Measurements from ENCODE around the gene CST7. TPM values are rescaled to one million over a fixed set of nuclear protein-coding genes. Genes with fewer than 3 reads are reported as not detected.

The CST7 gene
- total RNA-seq, 1 donor from 2014 or later = not detected

DNA sequence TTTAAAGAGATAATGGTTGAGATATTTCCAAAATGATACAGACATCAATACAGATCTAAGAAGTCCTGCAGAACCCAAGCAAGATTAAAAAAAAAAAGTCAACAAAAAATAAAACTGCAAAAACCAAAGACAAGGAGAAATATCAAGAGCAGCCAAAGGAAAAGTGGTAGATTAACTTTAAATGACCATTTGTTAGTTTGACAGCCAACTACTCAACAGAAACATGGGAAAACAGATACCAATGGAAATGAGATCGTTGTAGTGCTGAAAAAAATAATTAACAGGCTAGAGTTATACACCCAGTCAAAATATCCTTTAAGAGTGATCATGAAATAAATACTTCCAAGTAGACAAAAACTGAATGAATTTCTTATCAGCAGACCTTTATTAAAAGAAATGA, 53.9 kb downstream of the CST7 start:
- no peak overlapping the region for H3K27ac ChIP-seq
- H3K4me3 ChIP-seq = no peak overlapping the region
- H3K9me3 Mint-ChIP-seq = no peaks in the 10 kb centered on the region
- no peaks in the 10 kb centered on the region for H4K20me1 ChIP-seq (ENCODE audit: low read depth)
- no peak overlapping the region for H3K27ac Mint-ChIP-seq
- DNase-seq (ENCODE audit: low spot score) = no peak
- no peaks in the 10 kb centered on the region for H3K9me3 ChIP-seq (ENCODE audit: low read depth)
- H3K4me1 ChIP-seq = no peaks in the 10 kb centered on the region
- H3K79me2 ChIP-seq (ENCODE audit: low read depth) = no peaks in the 10 kb centered on the region
- H2AFZ ChIP-seq (replicated peaks) = no peak overlapping the region
- H3K4me2 ChIP-seq = no peak overlapping the region
- no peak overlapping the region for H3K9ac ChIP-seq
- no peaks in the 10 kb centered on the region for H3K36me3 ChIP-seq
- peaks cover 34% of the 10 kb centered on the region for H3K27me3 ChIP-seq
- peaks cover 8% of the 10 kb centered on the region for H3K27me3 Mint-ChIP-seq (ENCODE audit: insufficient read depth, low read depth)
- no peak for TF ChIP-seq EZH2 (IDR thresholded peaks at IDR 0.05)
- TF ChIP-seq, protein P1, sequence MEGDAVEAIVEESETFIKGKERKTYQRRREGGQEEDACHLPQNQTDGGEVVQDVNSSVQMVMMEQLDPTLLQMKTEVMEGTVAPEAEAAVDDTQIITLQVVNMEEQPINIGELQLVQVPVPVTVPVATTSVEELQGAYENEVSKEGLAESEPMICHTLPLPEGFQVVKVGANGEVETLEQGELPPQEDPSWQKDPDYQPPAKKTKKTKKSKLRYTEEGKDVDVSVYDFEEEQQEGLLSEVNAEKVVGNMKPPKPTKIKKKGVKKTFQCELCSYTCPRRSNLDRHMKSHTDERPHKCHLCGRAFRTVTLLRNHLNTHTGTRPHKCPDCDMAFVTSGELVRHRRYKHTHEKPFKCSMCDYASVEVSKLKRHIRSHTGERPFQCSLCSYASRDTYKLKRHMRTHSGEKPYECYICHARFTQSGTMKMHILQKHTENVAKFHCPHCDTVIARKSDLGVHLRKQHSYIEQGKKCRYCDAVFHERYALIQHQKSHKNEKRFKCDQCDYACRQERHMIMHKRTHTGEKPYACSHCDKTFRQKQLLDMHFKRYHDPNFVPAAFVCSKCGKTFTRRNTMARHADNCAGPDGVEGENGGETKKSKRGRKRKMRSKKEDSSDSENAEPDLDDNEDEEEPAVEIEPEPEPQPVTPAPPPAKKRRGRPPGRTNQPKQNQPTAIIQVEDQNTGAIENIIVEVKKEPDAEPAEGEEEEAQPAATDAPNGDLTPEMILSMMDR (IDR thresholded peaks at IDR 0.05) = no peak
- TF ChIP-seq EZH2phosphoT487 (IDR thresholded peaks at IDR 0.05) = no peak
- H3F3A ChIP-seq (ENCODE audit: low read depth) = no peaks in the 10 kb centered on the region
- H3K4me3 Mint-ChIP-seq = no peak overlapping the region
- H3K36me3 Mint-ChIP-seq = no peaks in the 10 kb centered on the region
- H3K4me1 Mint-ChIP-seq = no peaks in the 10 kb centered on the region

DNA sequence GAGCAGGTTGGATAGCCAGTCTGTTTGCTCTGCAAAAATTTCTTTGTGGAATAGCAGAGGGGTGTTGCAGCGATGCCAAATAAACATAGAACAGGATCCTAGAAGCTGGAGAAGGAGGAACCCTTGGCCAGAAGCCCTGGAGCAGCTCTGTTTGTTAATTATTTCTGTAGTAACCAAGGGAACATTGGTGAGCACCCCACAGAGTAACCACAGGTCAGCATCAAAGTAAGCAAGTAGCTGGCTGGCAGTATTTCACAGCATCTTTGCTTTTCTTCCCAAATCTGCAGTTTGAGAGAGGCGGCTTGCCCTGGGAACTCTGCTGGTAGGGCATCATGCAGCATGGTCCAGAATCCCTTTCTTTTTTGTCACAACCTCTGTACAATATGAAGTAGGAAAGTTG, 56.2 kb downstream of the CST7 start:
- H3K36me3 ChIP-seq = no peaks in the 10 kb centered on the region
- no peaks in the 10 kb centered on the region for H3K9me3 Mint-ChIP-seq
- TF ChIP-seq, protein P1 (IDR thresholded peaks at IDR 0.05) = no peak
- TF ChIP-seq EZH2 (IDR thresholded peaks at IDR 0.05) (no peak), EZH2phosphoT487 (IDR thresholded peaks at IDR 0.05) (no peak)
- H3K36me3 Mint-ChIP-seq = no peaks in the 10 kb centered on the region
- H3K9ac ChIP-seq = no peak overlapping the region
- no peak overlapping the region for H2AFZ ChIP-seq (replicated peaks)
- H3K4me2 ChIP-seq = no peak overlapping the region
- no peaks in the 10 kb centered on the region for H3K9me3 ChIP-seq (ENCODE audit: low read depth)
- H3F3A ChIP-seq (ENCODE audit: low read depth) = no peaks in the 10 kb centered on the region
- no peaks in the 10 kb centered on the region for H3K4me1 Mint-ChIP-seq
- no peak overlapping the region for H3K4me3 ChIP-seq
- H3K79me2 ChIP-seq (ENCODE audit: low read depth) = no peaks in the 10 kb centered on the region
- H3K27me3 Mint-ChIP-seq (ENCODE audit: insufficient read depth, low read depth) = peaks cover 2% of the 10 kb centered on the region
- no peak overlapping the region for H3K27ac ChIP-seq
- no peak for DNase-seq (ENCODE audit: low spot score)
- H3K27me3 ChIP-seq = peaks cover 12% of the 10 kb centered on the region
- H3K4me3 Mint-ChIP-seq = no peak overlapping the region
- H4K20me1 ChIP-seq (ENCODE audit: low read depth) = no peaks in the 10 kb centered on the region
- H3K27ac Mint-ChIP-seq = no peak overlapping the region
- no peaks in the 10 kb centered on the region for H3K4me1 ChIP-seq

DNA sequence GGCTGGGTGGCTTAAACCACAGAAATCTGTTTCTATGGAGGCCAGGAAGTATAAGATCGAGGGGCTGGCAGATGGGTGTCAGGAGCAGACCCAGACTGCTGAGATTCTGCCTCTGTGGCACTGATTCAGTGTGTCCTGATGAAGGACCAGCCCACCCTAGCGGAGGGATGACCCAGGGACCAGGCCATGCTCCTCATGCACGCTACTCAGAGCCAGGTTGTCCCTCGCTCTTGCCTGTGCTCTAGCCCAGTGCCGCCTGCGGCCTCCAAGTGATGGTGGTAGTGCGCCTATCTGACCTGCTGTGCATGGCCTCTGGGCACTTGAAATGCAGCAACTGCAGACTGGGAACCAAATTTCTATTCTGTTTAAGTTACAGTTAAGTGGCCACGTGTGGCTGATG, 56.6 kb downstream of the CST7 start:
- TF ChIP-seq EZH2phosphoT487 (IDR thresholded peaks at IDR 0.05) = no peak
- TF ChIP-seq EZH2 (IDR thresholded peaks at IDR 0.05) = no peak
- TF ChIP-seq, protein P1 (IDR thresholded peaks at IDR 0.05) = no peak
- H3K27me3 Mint-ChIP-seq (ENCODE audit: insufficient read depth, low read depth) = peaks cover 2% of the 10 kb centered on the region
- DNase-seq (ENCODE audit: low spot score) = no peak

More for the DNA sequence above, 56.6 kb downstream of the CST7 start:
- Mint-ChIP-seq H3K36me3 (no peaks in the 10 kb centered on the region), H3K9me3 (no peaks in the 10 kb centered on the region), H3K4me3 (no peak overlapping the region), H3K27ac (no peak overlapping the region), H3K4me1 (no peaks in the 10 kb centered on the region)
- no peaks in the 10 kb centered on the region for H3K79me2 ChIP-seq (ENCODE audit: low read depth)
- no peak overlapping the region for H3K27ac ChIP-seq
- H2AFZ ChIP-seq (replicated peaks) = no peak overlapping the region
- H4K20me1 ChIP-seq (ENCODE audit: low read depth) = no peaks in the 10 kb centered on the region
- H3K9me3 ChIP-seq (ENCODE audit: low read depth) = no peaks in the 10 kb centered on the region
- peaks cover 7% of the 10 kb centered on the region for H3K27me3 ChIP-seq
- H3K4me2 ChIP-seq = no peak overlapping the region
- no peaks in the 10 kb centered on the region for H3K4me1 ChIP-seq
- no peaks in the 10 kb centered on the region for H3F3A ChIP-seq (ENCODE audit: low read depth)
- H3K36me3 ChIP-seq = no peaks in the 10 kb centered on the region
- H3K9ac ChIP-seq = no peak overlapping the region
- H3K4me3 ChIP-seq = no peak overlapping the region
